HG02885 (cell line): ENCODE measurements around the gene WASF1.
"Not testable (repeated sequence)": the region's sequence is repeated elsewhere in the genome, so short reads cannot be mapped to it uniquely, and the experiment has no call there.

Experiments
- ATAC-seq: cut with Tn5 transposase; IDR thresholded peaks from one replicate; pipeline ENCODE4 v1.9.1; 2021; ENCODE audit warnings: mild to moderate bottlenecking; ENCODE audit not compliant: unreplicated experiment, poor library complexity

The WASF1 gene

GRCh38 chr6:110095935-110096334 is 83.5 kb downstream of the WASF1 start:
- ATAC-seq: no peak

GRCh38 chr6:110095101-110095500 is 84.4 kb downstream of the WASF1 start:
- no peak for ATAC-seq

DNA sequence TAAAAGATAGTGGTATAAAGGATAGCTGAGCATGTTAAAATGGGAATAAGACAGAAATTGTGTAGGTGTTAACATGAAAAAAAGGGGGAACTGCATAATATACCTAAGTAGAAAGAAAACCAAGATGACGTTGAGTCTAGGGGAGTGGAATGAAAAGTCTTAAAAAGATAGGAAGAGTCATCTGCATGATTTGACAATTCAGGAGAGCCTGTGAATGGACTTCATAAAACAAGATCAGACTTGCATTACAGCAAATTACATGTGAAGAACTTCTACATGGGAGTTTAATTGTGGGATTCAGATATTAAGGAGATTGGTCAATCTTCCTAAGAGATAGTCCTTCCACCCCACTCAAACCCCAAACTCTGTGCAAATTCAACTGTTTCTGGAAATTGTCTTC is 85.5 kb downstream of the WASF1 start:
- no peak for ATAC-seq

GRCh38 chr6:110090876-110091275 is 88.6 kb downstream of the WASF1 start:
- no peak for ATAC-seq

GRCh38 chr6:110089323-110089722 is 90.1 kb downstream of the WASF1 start:
- ATAC-seq: no peak

DNA sequence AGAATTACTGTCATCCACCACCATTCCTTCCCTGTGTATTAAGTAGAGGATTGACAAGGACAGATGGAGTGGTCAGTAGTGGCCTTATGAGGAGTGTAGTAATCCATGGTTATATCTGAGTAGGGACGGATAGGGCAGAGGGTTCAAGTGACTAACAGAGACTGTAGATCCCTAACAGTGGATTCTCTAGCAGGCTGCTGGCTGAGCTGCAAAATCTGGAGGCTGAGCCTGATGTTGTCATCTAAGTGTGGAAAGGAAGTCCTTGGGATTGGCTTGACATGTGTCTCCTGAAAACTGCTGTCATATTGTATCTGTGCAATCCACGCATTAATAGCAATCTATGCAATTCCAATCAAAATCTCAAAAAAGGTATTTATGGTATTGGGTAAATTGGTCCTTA is 94.2 kb downstream of the WASF1 start:
- ATAC-seq: no peak

DNA sequence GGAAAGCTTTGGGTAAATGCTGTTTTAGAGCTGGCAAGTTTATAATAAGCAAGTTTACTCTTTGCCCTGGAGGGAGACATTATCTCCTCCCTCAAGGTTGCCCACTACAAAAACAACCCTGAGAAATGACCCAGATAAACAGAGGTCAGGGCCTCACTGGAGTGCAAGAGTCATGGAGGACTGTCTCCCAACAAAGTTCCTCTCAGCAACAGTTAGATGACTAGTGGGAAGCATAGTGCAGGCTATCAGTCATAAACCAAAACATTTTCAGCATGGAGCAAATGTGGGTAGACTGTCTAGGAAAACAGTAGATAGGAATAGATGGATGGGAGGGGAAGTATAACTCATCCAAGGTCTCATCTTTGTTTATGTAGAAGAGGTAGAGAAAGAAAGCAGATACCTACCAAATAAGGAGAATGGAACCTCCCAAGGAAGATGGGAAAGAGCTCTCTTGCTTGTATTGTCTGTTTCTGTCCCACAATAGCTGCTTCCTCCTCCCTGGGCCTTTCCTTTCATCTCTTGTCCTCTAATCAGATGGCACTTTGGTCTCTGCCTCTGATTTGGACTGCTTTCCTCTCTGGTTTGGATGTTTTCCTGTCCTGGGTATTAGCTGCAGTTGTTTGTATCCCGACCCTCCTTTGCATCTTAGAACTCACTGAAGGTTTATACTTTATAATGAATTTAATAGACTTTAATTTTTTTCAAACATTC is 95.4 kb downstream of the WASF1 start:
- no peak for ATAC-seq

DNA sequence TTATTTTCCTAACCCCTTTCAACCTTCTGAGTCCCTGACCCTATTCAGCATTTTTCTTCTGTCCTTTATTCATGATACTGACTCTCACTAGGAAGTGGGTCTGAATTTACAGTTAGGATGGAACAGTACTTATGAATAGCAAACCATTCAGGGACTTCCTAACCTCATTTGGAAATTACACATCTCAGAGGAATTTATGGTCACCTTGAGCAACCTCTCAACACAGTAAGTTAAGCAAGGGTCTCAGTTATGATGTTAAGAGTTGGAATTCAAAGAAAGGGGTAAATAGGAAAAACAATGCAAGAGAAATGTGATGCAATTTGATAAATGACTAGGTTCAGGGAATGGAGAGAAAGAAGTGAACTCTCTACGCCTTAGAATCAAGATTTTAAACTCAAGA is 104.1 kb downstream of the WASF1 start:
- no peak for ATAC-seq

DNA sequence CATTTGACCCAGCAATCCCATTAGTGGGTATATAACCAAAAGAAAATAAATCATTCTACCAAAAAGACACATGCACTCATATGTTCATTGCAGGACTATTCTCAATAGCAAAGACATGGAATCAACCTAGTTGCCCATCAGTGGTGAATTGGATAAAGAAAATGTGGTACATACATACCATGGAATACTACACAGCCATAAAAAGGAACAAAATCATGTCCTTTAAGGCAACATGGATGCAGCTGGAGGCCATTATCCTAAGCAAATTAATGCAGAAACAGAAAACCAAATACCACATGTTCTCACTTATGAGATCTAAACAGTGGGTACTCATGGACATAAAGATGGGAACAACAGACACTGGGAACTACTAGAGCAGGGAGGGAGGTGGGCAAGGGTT is 106.0 kb downstream of the WASF1 start:
- ATAC-seq: not testable (repeated sequence)

DNA sequence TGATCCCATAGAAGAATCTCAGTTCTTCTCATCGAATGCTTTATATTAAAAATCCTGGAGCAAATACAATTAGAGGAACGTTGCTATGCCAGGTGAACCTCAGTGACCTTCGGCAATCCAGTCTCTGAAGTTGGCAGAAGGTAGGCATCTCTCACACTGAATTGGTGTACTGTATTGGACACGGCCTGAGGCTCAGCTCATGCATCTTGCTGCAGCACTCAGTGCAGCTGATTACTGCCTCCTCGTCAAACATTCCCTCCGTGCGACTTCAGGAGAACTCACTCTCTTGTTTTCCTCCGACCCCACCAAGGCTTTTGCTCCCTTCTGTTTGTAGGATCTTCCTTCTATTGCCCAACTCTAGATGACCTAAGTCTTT is 110.9 kb downstream of the WASF1 start:
- no peak for ATAC-seq

DNA sequence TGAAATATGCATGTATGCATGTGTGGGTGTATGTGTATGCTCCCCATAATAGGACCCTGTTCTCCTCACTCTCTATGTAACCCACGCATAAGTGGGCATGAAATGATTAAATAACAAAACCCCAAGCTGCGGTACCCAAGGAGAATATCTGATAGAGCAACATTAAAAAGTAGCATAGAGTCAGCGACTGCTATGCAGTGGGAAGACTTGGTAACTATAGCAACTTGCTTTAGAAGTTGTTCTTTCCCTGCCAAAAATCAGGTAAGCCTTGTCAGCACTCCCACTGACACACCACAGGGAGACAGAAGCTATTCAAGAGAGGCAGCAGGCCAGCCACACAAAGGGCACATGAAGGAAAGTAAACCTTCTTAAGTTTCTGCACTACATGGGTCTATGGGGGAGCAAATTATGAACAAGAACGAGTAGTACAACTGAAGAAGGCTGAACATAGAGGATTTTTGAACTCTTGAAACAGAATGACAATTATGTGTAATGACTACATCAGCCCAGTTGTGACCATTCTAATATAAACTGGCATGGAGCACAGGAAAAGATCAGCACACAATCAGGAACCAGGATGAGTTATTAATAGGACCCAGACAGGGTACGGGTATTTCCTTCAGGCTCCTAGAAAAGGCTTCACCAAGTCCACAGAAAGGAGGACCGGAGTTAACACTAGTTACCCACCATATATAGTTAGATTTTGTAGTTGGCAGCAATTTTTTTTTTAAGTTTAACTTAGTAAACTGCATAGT is 111.5 kb downstream of the WASF1 start:
- ATAC-seq: no peak

GRCh38 chr6:110064744-110065524 is 114.5 kb downstream of the WASF1 start:
- no peak for ATAC-seq

DNA sequence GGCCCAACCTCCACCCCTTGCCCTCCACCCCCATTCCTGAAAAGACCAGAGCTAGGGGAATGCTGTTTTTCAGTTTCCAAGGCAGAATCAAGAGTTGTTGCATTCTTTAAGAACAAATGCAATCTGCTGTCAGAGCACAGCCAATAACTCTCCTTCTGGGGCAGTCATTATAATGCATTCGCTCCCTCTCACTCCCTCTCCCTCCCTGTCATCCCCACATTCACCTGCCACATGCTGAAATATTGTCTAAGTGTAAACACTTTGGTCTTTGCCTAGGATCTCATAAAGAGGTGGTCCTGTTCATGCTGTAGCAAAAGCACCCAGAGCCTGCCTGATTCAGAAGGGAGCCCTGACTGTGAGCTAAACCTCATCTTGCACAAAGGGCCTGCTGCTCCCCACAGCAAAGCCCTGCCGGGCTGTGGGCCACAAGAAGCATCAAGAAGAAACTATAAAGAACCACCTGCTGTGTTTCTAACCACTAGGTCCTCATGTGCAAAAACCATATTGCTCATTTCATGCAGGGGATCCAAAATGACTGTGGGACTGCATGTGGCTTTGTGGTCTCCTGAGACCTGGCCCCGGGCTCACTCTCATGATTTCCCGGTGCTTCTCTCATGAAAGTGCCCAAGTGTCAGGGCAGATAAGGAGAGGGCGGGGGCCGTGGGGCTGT is 115.7 kb downstream of the WASF1 start:
- ATAC-seq: peak; percentile 71

DNA sequence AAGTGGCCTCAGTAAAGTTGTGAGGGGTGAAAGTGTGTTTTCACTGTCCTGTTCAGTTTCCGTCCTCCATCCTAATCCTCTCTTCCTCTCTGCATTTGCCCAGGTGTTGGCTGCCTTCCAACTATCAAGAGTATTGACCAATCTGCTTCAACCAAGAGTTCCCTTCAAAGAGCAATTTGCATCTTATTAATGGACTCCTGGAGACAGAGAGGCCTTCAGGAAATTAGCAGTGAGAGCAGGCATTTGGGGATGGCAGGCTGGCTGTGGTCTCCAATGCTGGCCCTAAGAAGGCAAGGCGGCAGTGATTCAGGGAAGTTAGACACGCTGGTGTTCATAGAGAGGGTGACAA is 124.1 kb downstream of the WASF1 start:
- ATAC-seq: no peak

- no peak for ATAC-seq
Observed at GRCh38 chr6:110054664-110055386, 124.6 kb downstream of the WASF1 start.

- ATAC-seq: no peak
Observed at GRCh38 chr6:110053395-110054240, 125.9 kb downstream of the WASF1 start.

GRCh38 chr6:110050440-110050813 is 129.0 kb downstream of the WASF1 start:
- ATAC-seq: no peak
